Activated T-helper 2 cell treated with anti-CD3 and anti-CD28 coated beads, Interferon-gamma antibody, Interleukin-2, Interleukin-4, amounts not matched to agents 10 μg/mL and 5 μg/mL and 100 μg/mL, durations not matched to agents 14 hours and 24 hours and 36 hours (primary cell): ENCODE results near the gene LRP8. TPM values are rescaled to one million over a fixed set of nuclear protein-coding genes. Genes with fewer than 3 reads are reported as not detected.

ENCODE experiments used
- DNase-seq: peaks from one replicate; pipeline ENCODE4 v3.0.0; 2021; ENCODE audit warnings: low spot score
- H3K27ac Mint-ChIP-seq: one replicate; pipeline ENCODE4 v1.8.0; 2021; ENCODE audit warnings: mixed read lengths
- H3K27me3 Mint-ChIP-seq: one replicate; pipeline ENCODE4 v1.8.0; 2021; ENCODE audit warnings: low read depth, mixed read lengths
- H3K36me3 Mint-ChIP-seq: one replicate; pipeline ENCODE4 v1.8.0; 2021; ENCODE audit warnings: low read depth, mixed read lengths
- H3K4me1 Mint-ChIP-seq: one replicate; pipeline ENCODE4 v1.8.0; 2021; ENCODE audit warnings: low read depth, mixed read lengths
- H3K4me3 Mint-ChIP-seq: one replicate; pipeline ENCODE4 v1.8.0; 2021; ENCODE audit warnings: low read depth, mild to moderate bottlenecking, moderate library complexity, mixed read lengths
- H3K9me3 Mint-ChIP-seq: one replicate; pipeline ENCODE4 v1.8.0; 2021; ENCODE audit warnings: mixed read lengths
- intact Hi-C: fragments of 100-400 bp; cut with micrococcal nuclease; formaldehyde crosslinking; loops from one replicate; pipeline ENCODE4 v1.15.1; 2023
- total RNA-seq: library from RNA; stranded (reverse); gene quantifications from 2 replicates; pipeline ENCODE4 v1.2.3, GENCODE V29; 2022

The LRP8 gene
- 78.0 and 82.1 TPM in 2 replicates for total RNA-seq

- no peaks in the 10 kb centered on the region for H3K9me3 Mint-ChIP-seq
- H3K4me1 Mint-ChIP-seq = peaks cover 24% of the 10 kb centered on the region
- peak within 1 kb of the TSS; percentile 98 for H3K4me3 Mint-ChIP-seq
- peak within 1 kb of the TSS; percentile 97 for H3K27ac Mint-ChIP-seq
- DNase-seq = peak; percentile 77
- H3K36me3 Mint-ChIP-seq = peaks cover 34% of the 10 kb centered on the region
- intact Hi-C loops = loop anchor here (5.0 to 10.0 kb wide), 4 partner anchors 53 to 619 kb away; partner anchors contain the start of genes IFT25, LRRC42, NDC1 and ZYG11B
- no peaks in the 10 kb centered on the region for H3K27me3 Mint-ChIP-seq
Measured at GRCh38 chr1:53328009-53328461, at the start of gene LRP8. LRP8 (minus strand) TSS chr1:53328070; CDS start chr1:53327912, 158 bp downstream.

- Mint-ChIP-seq H3K4me3 (no peak overlapping the region), H3K9me3 (no peaks in the 10 kb centered on the region), H3K27ac (no peak overlapping the region), H3K36me3 (no peaks in the 10 kb centered on the region), H3K4me1 (no peaks in the 10 kb centered on the region), H3K27me3 (peaks cover 18% of the 10 kb centered on the region)
- DNase-seq = no peak
- intact Hi-C loops = no loop called here
Measured at GRCh38 chr1:53377438-53377841, 49.6 kb upstream of the LRP8 start.

- Mint-ChIP-seq H3K4me1 (no peaks in the 10 kb centered on the region), H3K4me3 (no peak overlapping the region), H3K27ac (no peak overlapping the region), H3K9me3 (no peaks in the 10 kb centered on the region), H3K27me3 (peaks cover 14% of the 10 kb centered on the region), H3K36me3 (no peaks in the 10 kb centered on the region)
- intact Hi-C loops = no loop called here
- DNase-seq = no peak
Measured at GRCh38 chr1:53376742-53377437, 49.0 kb upstream of the LRP8 start.

GRCh38 chr1:53376041-53376461 is 48.2 kb upstream of the LRP8 start:
- Mint-ChIP-seq H3K36me3 (no peaks in the 10 kb centered on the region), H3K9me3 (no peaks in the 10 kb centered on the region), H3K27ac (no peak overlapping the region), H3K4me3 (no peak overlapping the region), H3K27me3 (peaks cover 6% of the 10 kb centered on the region), H3K4me1 (no peaks in the 10 kb centered on the region)
- no peak for DNase-seq
- intact Hi-C loops = no loop called here

GRCh38 chr1:53375440-53375839 is 47.6 kb upstream of the LRP8 start:
- Mint-ChIP-seq H3K9me3 (no peaks in the 10 kb centered on the region), H3K27ac (no peak overlapping the region), H3K36me3 (no peaks in the 10 kb centered on the region), H3K4me3 (no peak overlapping the region), H3K4me1 (no peaks in the 10 kb centered on the region), H3K27me3 (peaks cover 4% of the 10 kb centered on the region)
- DNase-seq = no peak
- intact Hi-C loops = no loop called here

- Mint-ChIP-seq H3K9me3 (no peaks in the 10 kb centered on the region), H3K4me1 (peaks cover 5% of the 10 kb centered on the region), H3K4me3 (no peak overlapping the region), H3K27ac (no peak overlapping the region), H3K27me3 (no peaks in the 10 kb centered on the region), H3K36me3 (no peaks in the 10 kb centered on the region)
- intact Hi-C loops = no loop called here
- DNase-seq = no peak
Measured at GRCh38 chr1:53373246-53373645, 45.4 kb upstream of the LRP8 start.

GRCh38 chr1:53372501-53372951 is 44.7 kb upstream of the LRP8 start:
- H3K36me3 Mint-ChIP-seq = no peaks in the 10 kb centered on the region
- H3K4me1 Mint-ChIP-seq = peaks cover 12% of the 10 kb centered on the region
- no peak overlapping the region for H3K4me3 Mint-ChIP-seq
- H3K27me3 Mint-ChIP-seq = no peaks in the 10 kb centered on the region
- no peak overlapping the region for H3K27ac Mint-ChIP-seq
- intact Hi-C loops = no loop called here
- no peak for DNase-seq
- H3K9me3 Mint-ChIP-seq = no peaks in the 10 kb centered on the region

GRCh38 chr1:53371851-53372250 is 44.0 kb upstream of the LRP8 start:
- Mint-ChIP-seq H3K4me3 (no peak overlapping the region), H3K27me3 (no peaks in the 10 kb centered on the region), H3K36me3 (no peaks in the 10 kb centered on the region), H3K27ac (no peak overlapping the region), H3K9me3 (no peaks in the 10 kb centered on the region), H3K4me1 (peaks cover 12% of the 10 kb centered on the region)
- DNase-seq = no peak
- intact Hi-C loops = no loop called here

- Mint-ChIP-seq H3K27me3 (no peaks in the 10 kb centered on the region), H3K27ac (no peak overlapping the region), H3K36me3 (no peaks in the 10 kb centered on the region), H3K9me3 (no peaks in the 10 kb centered on the region), H3K4me3 (no peak overlapping the region), H3K4me1 (peaks cover 12% of the 10 kb centered on the region)
- DNase-seq = no peak
- intact Hi-C loops = no loop called here
Measured at GRCh38 chr1:53371121-53371666, 43.3 kb upstream of the LRP8 start.

GRCh38 chr1:53370369-53370961 is 42.6 kb upstream of the LRP8 start:
- Mint-ChIP-seq H3K36me3 (no peaks in the 10 kb centered on the region), H3K27me3 (peaks cover 2% of the 10 kb centered on the region), H3K4me3 (no peak overlapping the region), H3K9me3 (no peaks in the 10 kb centered on the region), H3K4me1 (peaks cover 13% of the 10 kb centered on the region), H3K27ac (no peak overlapping the region)
- no peak for DNase-seq
- intact Hi-C loops = no loop called here

- Mint-ChIP-seq H3K27me3 (peaks cover 3% of the 10 kb centered on the region), H3K36me3 (no peaks in the 10 kb centered on the region), H3K4me3 (no peak overlapping the region), H3K4me1 (peaks cover 13% of the 10 kb centered on the region), H3K9me3 (no peaks in the 10 kb centered on the region), H3K27ac (no peak overlapping the region)
- DNase-seq = no peak
- intact Hi-C loops = no loop called here
Measured at GRCh38 chr1:53369761-53370160, 41.9 kb upstream of the LRP8 start.

GRCh38 chr1:53369034-53369750 is 41.3 kb upstream of the LRP8 start:
- DNase-seq = no peak

More at GRCh38 chr1:53369034-53369750, 41.3 kb upstream of the LRP8 start:
- Mint-ChIP-seq H3K36me3 (no peaks in the 10 kb centered on the region), H3K27me3 (peaks cover 3% of the 10 kb centered on the region), H3K4me3 (no peak overlapping the region), H3K27ac (no peak overlapping the region), H3K9me3 (no peaks in the 10 kb centered on the region), H3K4me1 (peaks cover 13% of the 10 kb centered on the region)
- intact Hi-C loops = no loop called here
